SIG-M5 treated with dmso at 0.1 percent for 504 hours (cell line): ENCODE measurements around the gene ACYP2.
"Not testable (repeated sequence)": the region's sequence is repeated elsewhere in the genome, so short reads cannot be mapped to it uniquely, and the experiment has no call there.

Experiments used
- DNase-seq: peaks from one replicate; lab custom pipeline; 2025; ENCODE audit not compliant: unreplicated experiment; lab: John Stamatoyannopoulos, UW

Gene ACYP2

DNA sequence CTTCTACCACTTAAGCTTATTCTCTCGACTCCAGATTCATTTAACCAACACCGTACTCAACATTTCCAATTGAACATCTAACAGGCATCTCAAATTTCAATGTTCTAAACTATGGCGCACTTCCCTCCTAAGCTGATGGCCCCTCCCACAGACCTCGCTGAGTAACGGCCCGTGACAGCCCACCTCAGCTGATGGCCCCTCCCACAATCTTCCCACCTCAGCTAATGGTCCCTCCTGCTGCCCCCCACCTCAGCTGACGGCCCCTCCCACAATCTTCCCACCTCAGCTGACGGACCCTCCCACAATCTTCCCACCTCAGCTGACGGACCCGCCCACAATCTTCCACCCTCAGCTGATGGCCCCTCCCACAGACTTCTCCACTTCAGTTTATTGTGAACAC lies 197.7 kb downstream of the ACYP2 start:
- no peak for DNase-seq

DNA sequence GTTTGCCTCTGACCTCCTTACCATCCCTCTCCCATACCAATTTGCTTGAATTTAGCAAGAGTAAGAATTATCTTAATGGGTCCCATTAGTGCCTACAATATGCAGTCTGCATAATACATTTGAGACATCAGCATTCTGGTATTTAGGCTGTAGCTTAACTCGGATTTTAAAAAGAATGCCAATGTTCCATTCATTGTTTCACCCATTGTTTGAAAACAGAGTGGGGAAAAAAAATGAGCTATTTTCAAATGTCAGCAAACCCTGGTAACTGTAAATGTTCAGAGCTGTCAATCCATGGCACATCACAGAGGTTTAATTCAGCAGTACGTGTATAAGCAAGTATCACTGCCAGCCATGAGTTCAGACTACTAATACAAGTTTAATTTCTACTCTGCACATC lies 202.6 kb downstream of the ACYP2 start:
- DNase-seq, result no peak

DNA sequence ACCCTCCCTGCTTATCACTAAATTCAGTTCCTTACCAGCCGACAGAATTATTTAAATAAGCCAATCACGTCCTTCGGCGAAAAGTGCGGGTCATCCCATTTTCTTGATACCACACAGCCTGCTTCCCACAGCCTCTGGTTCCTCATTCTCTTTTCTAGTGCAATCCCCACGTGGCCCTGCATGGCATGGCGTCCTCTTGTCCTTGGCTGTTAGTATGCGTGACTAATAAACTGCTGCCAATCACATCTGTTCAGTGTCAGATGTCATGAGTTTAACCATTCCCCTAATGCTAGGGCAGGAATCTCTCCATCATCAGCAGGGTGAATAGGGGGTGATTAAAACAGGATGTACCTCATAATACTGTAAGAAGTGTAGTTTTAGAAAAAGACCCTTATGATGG lies 203.4 kb downstream of the ACYP2 start:
- no peak for DNase-seq

DNA sequence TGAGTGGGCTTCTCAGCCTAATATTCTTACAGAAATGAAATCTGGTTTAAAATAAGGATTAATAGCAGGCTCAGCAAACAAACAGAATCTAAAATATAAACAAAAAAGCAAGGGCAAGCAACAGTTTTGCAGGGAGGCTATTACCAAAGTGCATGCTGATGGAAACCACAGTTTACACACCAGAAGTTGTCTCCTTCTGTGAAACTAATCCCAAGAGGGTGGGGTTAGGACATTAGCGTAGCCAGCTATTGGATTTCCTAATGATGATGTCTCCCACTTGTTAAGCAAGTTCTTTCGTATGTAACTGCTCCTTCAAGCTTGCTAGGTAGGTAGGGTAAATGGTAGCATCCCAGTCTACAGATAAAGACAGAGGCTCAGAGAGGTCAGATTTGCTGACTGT lies 205.6 kb downstream of the ACYP2 start:
- no peak for DNase-seq

DNA sequence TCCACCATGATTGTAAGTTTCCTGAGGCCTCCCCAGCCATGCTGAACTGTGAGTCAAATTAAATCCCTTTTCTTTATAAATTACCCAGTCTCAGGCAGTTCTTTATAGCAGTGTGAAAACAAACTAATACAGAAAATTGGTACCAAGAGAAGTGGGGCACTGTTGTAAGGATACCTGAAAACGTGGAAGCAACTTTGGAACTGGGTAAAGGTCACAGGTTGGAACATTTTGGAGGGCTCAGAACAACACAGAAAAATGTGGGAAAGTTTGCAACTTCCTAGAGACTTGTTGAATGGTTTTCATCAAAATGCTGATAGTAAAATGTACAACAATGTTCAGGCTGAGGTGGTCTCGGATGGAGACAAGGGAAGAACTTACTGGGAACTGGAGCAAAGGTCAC lies 209.1 kb downstream of the ACYP2 start:
- not testable (repeated sequence) for DNase-seq

DNA sequence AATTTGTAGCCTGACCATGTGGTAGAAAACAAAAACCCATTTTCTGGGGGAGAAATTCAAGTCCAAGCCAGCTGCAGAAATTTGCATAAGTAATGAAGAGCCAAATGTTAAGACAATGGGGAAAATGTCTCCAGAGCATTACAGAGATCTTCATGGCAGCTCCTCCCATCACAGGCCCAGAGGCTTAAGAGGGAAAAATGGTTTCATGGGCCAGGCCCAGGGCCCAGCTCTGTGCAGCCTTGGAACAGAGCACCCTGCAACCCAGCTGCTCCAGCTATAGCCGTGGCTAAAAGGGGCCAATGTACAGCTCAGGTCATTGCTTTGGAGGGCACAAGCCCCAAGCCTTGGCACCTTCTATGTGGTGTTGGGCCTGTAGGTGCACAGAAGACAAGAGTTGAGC lies 209.7 kb downstream of the ACYP2 start:
- no peak for DNase-seq

DNA sequence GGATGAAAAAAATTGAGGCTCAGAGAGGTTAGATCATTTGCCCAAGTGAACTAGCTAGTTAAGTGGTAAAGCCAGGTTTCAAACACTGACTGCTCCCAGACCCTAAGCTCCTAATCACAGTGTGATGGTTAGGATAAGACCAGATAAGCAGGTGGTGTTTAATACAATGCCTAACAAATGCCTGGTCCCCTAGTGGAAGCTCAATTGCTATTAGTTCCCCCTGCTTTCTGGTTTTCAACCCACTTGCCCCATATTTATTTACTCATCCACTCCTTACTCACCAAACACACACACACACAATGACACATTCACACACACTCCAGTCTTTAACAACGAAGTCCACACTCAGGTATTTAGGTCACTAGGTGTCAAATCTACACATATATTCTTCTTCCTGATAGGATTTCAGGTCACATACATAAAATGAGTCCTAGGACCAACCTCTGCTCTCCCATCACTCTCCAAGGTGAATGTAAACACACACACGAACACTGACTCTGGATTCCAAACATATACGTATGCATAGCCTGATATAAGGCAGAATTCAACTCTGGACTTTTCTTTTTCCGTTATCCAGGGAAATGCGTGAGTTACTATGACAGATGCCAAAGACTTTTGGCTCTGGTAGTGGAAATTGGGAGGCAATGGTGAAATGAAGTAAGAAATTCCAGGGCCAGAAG lies 214.2 kb downstream of the ACYP2 start:
- no peak for DNase-seq

DNA sequence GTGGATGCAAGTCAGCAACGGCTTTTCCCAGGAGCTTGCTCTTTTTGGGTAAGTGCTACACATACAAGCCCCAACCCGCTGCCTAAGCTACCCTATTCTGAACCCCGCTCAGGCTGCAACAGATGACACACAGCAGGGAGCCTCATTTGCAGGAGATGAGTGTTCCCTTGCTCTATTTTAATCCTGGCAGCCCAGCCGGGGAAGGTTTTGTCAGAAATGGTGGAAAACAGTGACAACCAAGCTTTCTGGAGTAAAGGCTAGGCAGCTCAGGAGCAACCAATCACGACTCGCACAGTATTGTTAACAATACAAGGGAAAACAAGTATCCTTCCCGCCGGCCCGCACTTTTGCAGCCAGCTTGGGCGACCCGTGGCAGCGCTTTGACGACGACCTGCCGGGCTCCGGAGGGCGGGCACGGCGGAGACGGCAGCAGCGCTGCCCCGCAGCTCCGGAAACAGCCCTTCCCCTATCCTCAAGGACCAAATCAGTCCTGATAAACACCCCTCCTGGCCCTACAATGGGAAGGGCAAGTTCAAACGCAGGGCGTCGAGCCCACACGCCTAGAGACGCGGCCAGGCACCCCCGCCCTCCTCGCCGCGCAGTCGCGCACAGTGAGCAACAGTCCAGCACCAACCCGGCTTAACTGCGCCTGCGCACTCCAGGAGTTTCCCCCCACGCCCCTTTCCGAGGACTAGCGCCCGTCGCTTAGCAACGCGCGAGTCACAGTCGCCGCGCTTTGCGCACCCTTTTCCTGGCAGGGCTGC lies 214.9 kb downstream of the ACYP2 start:
- peak; percentile 77 for DNase-seq

DNA sequence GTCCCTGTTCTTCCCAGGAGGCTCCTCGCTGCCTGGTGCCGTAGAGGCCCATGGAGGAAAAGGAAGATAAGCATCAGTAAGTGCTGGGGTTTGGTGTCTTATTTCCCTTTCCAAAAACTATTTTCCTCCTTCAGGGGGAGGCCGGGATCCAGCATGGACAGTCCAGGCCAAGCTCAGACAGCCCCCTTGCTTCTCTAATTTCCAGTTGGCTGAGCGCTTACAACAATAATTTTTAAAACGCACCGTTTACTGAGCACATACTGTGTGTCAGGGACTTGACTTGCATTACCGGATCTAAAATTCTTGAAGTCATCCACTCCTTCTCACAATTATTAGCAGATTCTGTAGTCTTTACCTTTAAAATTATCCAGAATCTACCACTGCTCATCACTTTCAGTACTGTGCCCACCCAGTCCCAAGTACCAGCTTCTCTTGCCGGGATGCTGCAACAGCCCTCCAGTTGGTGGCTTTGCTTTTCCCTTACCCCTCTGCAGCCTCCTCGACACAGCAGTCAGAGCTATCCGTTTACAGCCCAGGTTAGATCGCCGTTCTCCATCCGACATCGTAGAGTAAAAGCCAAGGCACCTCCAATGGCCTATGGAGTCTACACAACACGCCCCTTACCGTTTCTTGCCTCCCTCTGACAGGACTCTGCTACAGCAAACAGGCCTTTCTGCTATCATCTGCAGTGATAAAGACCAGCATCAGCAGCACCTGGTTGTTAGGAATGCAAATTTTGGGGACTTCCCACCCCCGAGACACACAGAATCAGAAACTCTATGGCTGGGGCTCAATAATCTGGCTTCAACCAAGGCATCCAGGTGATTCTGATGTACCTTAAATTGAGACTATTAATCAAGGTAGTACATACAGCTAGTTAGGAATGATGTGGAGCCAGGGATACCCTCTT lies 215.8 kb downstream of the ACYP2 start:
- DNase-seq, result no peak

DNA sequence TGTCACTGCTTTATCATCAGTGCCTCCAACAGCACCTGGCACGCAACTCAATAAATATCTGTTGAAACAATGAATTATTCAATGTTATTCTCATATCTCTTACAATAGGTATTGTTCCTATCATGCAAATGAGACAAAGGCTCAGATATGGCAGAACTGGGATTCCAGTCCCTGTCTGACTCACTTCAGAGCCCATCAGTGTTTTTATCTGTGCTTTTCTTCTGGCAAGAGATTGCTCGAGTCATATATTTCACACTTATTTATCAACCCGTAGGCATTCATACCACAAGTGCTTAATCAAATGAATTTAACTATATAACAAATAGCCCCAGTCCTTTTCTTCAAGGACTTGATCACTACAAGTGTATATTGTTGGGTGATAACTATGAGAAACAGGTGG lies 217.0 kb downstream of the ACYP2 start:
- DNase-seq, result no peak

DNA sequence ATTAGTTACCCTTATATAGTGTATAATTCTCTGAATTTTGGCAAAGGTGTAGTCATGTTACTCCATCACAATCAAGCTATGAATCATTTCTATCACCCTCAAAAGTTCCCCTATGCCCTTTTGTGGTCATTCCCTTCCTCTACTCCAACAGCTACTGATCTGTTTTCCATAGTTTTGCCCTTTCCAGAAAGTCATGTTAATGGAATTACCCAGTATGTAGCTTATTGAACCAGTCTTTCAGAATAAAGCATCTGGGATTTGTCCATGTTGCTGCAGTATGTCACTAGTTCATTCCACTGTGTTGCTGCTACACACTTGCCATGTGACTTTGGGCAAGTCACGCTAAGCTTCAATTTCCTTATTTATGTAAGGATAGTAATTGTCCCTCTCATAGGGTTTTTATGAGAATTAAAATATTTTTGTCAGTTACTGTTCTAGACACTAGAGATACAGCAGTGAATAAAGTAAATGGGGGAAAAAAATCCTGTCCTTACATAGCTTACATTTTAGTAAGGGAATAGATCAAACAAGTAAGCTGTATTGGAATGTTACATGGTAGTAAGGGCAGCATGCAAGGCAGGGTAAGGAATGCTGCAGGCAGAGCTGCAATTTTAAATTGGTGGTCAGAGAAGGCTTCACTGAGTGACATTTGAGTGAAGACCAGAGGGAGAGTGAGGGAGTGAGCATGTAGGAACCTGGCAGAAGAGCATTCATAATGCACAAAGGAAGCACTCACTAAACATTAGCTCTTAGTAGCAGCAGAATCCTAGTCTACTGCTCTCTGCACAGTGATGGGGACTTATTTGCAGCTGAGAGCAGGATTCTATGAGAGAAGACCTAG lies 220.9 kb downstream of the ACYP2 start:
- no peak for DNase-seq

DNA sequence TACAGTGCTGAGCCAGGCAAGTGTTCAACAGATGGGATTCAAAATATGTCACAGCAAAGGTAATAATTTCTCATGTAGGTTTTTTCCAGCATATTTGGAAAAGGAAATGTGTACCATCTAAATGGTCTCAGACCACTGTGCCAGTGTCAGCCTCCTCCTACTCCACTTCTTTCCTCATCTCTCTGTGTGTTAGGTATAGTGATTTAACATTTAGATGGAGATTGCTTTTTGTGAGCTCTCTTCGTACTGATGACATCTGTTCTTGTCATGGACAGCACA lies 221.5 kb downstream of the ACYP2 start:
- no peak for DNase-seq

DNA sequence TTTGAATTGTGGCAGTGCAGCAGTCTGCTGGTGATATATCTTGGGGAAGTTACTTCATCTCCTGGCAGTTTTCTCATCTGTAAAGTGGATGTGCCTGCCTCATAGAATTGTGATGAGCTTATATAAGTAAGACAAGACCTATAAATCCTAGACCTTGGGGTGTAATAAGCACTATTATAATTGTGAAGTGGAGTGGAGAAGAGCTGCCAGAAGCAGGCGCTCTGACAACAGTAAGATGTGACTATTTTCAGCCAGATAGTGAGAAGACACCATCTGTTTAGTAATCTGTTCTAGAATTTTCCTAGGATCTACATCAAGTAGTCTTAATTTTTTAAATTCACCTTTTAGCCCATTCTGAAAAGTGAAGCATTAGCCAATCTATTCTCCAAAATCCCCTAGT lies 226.2 kb downstream of the ACYP2 start:
- DNase-seq, result no peak

DNA sequence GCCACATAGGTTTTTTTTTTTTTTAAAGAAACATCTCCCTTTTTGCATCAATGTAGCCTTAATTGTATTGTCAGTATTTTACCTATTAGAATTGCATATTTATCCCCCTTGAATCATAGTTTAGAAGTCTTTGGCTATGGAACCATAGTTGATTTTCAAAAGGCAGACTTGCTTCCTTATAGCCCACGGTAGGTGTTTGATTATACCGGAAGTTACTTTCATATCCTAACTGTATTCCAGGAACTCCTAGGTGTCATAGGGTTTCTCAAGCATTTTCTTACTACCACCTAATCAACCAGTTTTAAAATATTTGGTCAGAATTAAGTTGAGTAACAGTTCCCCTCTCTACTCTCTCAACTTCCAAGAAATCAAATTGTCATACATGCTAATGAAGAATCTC lies 227.2 kb downstream of the ACYP2 start:
- no peak for DNase-seq

DNA sequence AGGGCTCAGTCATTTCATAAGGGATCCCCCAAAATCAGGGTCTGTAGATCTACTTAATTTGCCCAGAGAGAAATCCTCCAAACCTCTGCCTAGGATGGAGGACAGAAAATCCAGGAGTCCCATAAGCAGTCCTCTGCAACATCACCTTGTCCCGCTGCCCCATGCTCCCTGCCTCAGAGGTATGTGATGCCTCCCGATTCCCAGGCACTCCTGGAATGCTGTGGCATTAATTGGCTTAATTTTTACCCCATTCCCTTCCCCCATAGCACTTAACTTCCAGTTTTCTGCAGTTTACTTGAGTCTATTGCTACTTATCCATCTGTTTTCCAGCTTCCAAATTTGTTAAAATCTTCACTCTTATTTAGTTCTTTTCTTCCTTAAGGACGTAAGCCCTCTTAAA lies 232.2 kb downstream of the ACYP2 start:
- no peak for DNase-seq

DNA sequence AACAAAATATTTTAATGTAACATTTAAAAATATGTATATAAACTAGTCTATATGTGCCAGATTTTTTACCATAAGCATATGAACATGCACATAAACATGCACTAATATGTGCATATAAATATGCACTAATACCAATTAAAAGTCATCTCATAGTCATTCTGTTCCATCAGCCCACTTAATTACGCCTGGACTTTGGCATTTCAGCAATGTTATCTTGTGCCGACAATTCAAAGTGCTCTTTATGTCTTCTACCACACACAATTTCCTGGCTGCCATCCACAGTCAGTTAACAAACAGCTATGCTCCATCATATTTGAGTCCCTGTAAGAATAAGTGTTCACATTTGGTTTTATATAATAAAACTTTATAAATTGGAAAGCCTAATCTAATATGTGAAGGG lies 233.2 kb downstream of the ACYP2 start:
- DNase-seq, result no peak

DNA sequence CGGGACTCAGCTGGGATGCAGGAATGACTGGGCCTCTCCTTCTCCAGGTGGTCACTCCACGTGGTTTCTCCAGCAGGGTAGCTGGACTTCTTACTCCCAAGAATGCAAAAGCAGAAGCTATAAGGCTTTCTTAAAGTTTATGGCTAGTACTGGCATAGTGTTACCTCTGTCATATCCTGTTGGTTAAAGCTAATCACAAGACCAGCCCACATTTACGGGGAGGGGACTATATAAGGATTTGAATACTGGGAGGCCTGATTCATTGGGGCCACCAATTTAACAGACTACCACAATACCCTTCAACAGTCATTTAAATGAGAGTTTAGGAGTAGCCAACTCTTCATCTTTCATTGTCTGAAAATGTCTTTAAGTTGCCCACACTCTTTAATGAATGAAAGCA lies 235.0 kb downstream of the ACYP2 start:
- DNase-seq, result no peak

DNA sequence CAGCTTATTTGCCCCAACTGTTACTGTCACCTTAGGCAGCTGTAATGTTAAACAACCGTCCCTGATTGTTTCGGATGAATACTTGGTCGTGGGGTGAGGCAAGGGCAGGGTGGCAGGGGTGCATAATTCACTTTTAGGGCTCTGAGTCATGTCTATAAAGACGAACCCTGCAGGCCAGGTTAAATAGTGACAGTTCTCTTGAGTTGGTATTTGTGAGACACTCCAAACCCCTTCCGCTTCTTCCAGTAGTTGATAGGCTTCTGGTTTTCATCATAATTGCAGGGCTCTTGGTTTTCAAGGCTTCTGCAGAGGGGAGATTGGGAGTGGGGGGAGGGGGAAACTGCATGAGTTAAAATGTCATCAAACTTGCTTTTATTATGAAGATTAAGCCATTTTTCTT lies 237.8 kb downstream of the ACYP2 start:
- no peak for DNase-seq
